DMS153 treated with DMSO at 0.1 percent for 48 hours (cell line): ENCODE results near the gene IL1F10.
"Not testable (repeated sequence)": the region's sequence is repeated elsewhere in the genome, so short reads cannot be mapped to it uniquely, and the experiment has no call there.

Source experiments
- DNase-seq: peaks from one replicate; lab custom pipeline; 2025; ENCODE audit not compliant: unreplicated experiment; lab: John Stamatoyannopoulos, UW

The IL1F10 gene

GRCh38 chr2:113080134-113080533 lies 12.4 kb downstream of the IL1F10 start:
- DNase-seq, result no peak

- no peak for DNase-seq
Observed at GRCh38 chr2:113081488-113082210, 13.9 kb downstream of the IL1F10 start.

GRCh38 chr2:113083296-113083695 lies 15.5 kb downstream of the IL1F10 start:
- DNase-seq, result no peak

GRCh38 chr2:113084249-113085000 lies 16.7 kb downstream of the IL1F10 start:
- DNase-seq, result no peak

GRCh38 chr2:113085542-113085941 lies 17.8 kb downstream of the IL1F10 start:
- DNase-seq, result no peak

- no peak for DNase-seq
Observed at GRCh38 chr2:113088213-113088992, 20.6 kb downstream of the IL1F10 start.

GRCh38 chr2:113089916-113090315 lies 22.1 kb downstream of the IL1F10 start:
- DNase-seq, result no peak

GRCh38 chr2:113091231-113091896 lies 23.6 kb downstream of the IL1F10 start:
- no peak for DNase-seq

GRCh38 chr2:113092864-113093612 lies 25.3 kb downstream of the IL1F10 start:
- DNase-seq, result no peak

- DNase-seq, result no peak
Observed at GRCh38 chr2:113093613-113093977, 25.8 kb downstream of the IL1F10 start.

GRCh38 chr2:113096306-113096705 lies 28.5 kb downstream of the IL1F10 start:
- DNase-seq, result not testable (repeated sequence)

GRCh38 chr2:113096842-113097618 lies 29.3 kb downstream of the IL1F10 start:
- DNase-seq, result not testable (repeated sequence)

GRCh38 chr2:113098041-113098440 lies 30.3 kb downstream of the IL1F10 start:
- DNase-seq, result no peak

GRCh38 chr2:113098532-113098931 lies 30.8 kb downstream of the IL1F10 start:
- no peak for DNase-seq

GRCh38 chr2:113102133-113102532 lies 34.4 kb downstream of the IL1F10 start:
- no peak for DNase-seq

- no peak for DNase-seq
Observed at GRCh38 chr2:113103277-113103676, 35.5 kb downstream of the IL1F10 start.

- DNase-seq, result no peak
Observed at GRCh38 chr2:113104054-113104611, 36.4 kb downstream of the IL1F10 start.

GRCh38 chr2:113105047-113105785 lies 37.4 kb downstream of the IL1F10 start:
- DNase-seq, result no peak

GRCh38 chr2:113111121-113111520 lies 43.4 kb downstream of the IL1F10 start:
- DNase-seq, result no peak
